ENCODE measurements around the gene FBXO2. TPM values are rescaled to one million over a fixed set of nuclear protein-coding genes. Genes with fewer than 3 reads are reported as not detected.
A peak's percentile ranks its signal among the peaks of the same experiment; 100 is the strongest.

The FBXO2 gene
- total RNA-seq, 4 donors from 2014 or later: 8.2 to 16.7 (median 13.5) TPM

DNA sequence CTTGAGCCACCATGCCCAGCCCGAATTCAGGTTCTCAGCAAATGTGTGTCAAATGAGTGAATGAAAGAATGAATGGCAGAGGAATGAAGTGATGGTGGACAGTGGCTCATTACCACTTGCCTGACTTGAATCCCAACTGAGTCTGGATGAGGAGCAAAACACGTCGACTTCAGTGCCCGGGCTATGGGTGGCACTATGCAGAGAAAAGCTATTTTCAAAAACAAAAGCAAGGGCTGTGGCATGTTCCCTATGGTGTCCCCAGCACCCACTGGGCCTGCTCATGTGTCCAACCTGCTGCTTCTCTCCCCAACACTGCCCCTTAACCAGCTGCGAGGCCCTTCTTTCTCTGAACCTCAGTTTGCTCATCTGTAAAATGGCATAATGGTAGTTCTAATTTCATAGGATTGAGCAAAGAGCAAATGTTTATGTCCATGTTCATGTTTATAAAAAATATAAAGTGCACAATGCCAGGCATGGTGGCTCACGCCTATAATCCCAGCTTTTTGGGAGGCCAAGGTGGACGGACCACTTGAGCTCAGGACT lies 31.1 kb upstream of the FBXO2 start:
- Histone ChIP-seq H3K4me3 (no peak overlapping the region), H3K9me3 (no peaks in the 10 kb centered on the region), H3K27ac (no peak overlapping the region), H3K27me3 (peaks cover 23% of the 10 kb centered on the region), H3K4me1 (peaks cover 14% of the 10 kb centered on the region), H3K36me3 (no peaks in the 10 kb centered on the region)
- DNase-seq (ENCODE audit: low spot score in 2 of 2): no peak
- 92% methylated on average over 7 of the region's 7 CpGs for WGBS
- TF ChIP-seq POLR2AphosphoS5 (IDR thresholded peaks at IDR 0.05) (no peak), POLR2A (IDR thresholded peaks at IDR 0.05) (no peak), CTCF (IDR thresholded peaks at IDR 0.05) (no peak), EP300 (IDR thresholded peaks at IDR 0.05) (no peak)

DNA sequence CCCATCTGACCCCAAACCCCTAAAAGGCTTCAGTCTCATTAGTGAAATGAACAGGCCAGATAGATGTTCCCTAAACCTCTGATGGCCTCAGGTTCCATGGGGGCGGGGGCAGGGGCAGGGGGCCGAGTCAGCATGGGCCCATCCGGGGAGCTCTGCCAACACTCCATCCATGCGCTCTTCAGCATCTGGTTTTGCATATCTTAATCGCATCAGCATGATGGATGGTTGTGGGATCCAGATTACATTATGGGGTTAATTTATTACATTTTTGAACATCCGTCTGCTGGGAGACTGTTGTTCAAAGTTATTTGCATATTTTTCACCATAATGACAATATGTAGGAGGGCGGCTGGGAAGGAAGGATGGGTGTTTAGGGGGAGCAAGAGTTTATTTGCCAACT lies 29.8 kb upstream of the FBXO2 start:
- no peak for DNase-seq (ENCODE audit: low spot score in 2 of 2)
- 58% methylated on average over 7 of the region's 7 CpGs for WGBS

DNA sequence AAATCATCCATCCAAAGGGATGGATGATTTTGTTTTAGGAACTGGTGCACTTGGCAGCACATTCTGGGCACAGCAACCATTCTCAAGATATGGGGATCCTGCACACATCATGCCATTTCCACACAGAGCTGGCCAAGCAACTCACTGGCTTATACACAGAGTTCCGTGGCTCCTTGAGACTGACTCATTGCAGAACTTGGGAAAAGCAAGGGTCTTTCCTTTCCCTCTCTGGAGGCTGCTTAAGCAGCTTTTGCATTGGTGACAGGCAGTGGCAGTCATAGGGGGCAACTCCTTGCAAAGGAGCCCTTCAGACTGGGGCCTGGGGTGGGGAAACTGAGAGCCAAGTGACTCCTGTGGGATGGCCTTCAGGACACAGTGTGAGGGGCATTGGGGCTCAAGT lies 28.6 kb upstream of the FBXO2 start:
- peaks cover 25% of the 10 kb centered on the region for H3K4me1 ChIP-seq
- 67% methylated on average over 1 of the region's 1 CpG for WGBS
- DNase-seq (ENCODE audit: low spot score in 2 of 2): no peak
- H3K9me3 ChIP-seq: no peaks in the 10 kb centered on the region
- H3K4me3 ChIP-seq: no peak overlapping the region
- no peak overlapping the region for H3K27ac ChIP-seq
- H3K36me3 ChIP-seq: no peaks in the 10 kb centered on the region
- TF ChIP-seq POLR2A (IDR thresholded peaks at IDR 0.05) (no peak), EP300 (IDR thresholded peaks at IDR 0.05) (no peak), CTCF (IDR thresholded peaks at IDR 0.05) (no peak), POLR2AphosphoS5 (IDR thresholded peaks at IDR 0.05) (no peak)
- H3K27me3 ChIP-seq: no peaks in the 10 kb centered on the region

More for the DNA sequence above, 29.8 kb upstream of the FBXO2 start:
- Histone ChIP-seq H3K27me3 (peaks cover 11% of the 10 kb centered on the region), H3K4me3 (no peak overlapping the region), H3K27ac (no peak overlapping the region), H3K36me3 (no peaks in the 10 kb centered on the region), H3K9me3 (no peaks in the 10 kb centered on the region), H3K4me1 (peaks cover 25% of the 10 kb centered on the region)
- no peak for TF ChIP-seq POLR2A (IDR thresholded peaks at IDR 0.05)
- no peak for TF ChIP-seq EP300 (IDR thresholded peaks at IDR 0.05)
- TF ChIP-seq CTCF (IDR thresholded peaks at IDR 0.05): no peak
- no peak for TF ChIP-seq POLR2AphosphoS5 (IDR thresholded peaks at IDR 0.05)

GRCh38 chr1:11682287-11682771 lies 28.1 kb upstream of the FBXO2 start:
- H3K4me3 ChIP-seq: no peak overlapping the region
- 51% methylated on average over 7 of the region's 7 CpGs for WGBS
- TF ChIP-seq CTCF (IDR thresholded peaks at IDR 0.05) (no peak), POLR2AphosphoS5 (IDR thresholded peaks at IDR 0.05) (no peak), EP300 (IDR thresholded peaks at IDR 0.05) (no peak), POLR2A (IDR thresholded peaks at IDR 0.05) (no peak)

DNA sequence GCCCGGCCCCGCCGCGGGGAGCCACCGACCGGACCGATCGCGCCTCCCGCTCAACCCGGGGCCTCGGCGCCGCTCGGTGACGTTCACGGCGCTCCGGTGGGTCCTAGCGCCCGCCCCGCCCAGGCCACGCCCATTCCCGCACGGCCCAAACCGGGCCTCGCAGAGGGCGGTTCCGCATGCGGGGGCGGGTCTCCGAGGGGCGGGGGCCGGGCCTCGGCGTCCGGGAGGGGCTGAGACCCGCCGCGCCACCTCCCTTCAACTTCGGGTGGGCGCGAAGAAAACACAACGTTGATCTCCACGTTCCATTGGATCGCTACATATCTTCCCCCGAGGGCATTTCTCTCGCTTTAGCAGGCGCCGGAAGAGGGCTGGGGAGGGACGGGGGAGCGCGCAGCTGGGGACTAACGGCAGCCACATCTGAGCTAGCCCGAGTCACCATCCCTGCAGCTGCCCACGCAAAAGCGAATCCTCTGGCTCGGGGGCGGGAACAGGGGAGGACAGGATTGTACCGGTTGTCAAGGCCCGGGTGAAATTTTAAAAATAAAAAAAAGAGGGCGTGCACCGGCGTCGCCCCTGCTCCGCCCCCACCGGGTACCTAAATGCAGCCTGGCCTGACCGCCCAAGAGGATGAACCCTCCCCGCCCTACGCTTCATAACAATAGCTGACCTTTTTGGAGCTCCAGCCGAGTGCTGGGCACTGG lies 27.0 kb upstream of the FBXO2 start, which contains the start of gene MAD2L2:
Gene MAD2L2 (minus strand): TSS at position 78 of the 701 bp plus-strand sequence. CDS start 547 bp downstream, outside the sequence.
- H3K36me3 ChIP-seq: peaks cover 10% of the 10 kb centered on the region
- TF ChIP-seq CTCF (IDR thresholded peaks at IDR 0.05): no peak
- TF ChIP-seq POLR2A (IDR thresholded peaks at IDR 0.05): no peak
- no peak for TF ChIP-seq EP300 (IDR thresholded peaks at IDR 0.05)
- no peak for TF ChIP-seq POLR2AphosphoS5 (IDR thresholded peaks at IDR 0.05)
- H3K4me1 ChIP-seq: peaks cover 25% of the 10 kb centered on the region
- H3K27ac ChIP-seq: peak within 1 kb of the TSS; percentile 79
- H3K9me3 ChIP-seq: no peaks in the 10 kb centered on the region
- H3K27me3 ChIP-seq: no peaks in the 10 kb centered on the region
- H3K4me3 ChIP-seq: peak within 1 kb of the TSS; percentile 77
- 0% methylated on average over 16 of the region's 71 CpGs for WGBS
- DNase-seq (ENCODE audit: low spot score in 2 of 2): peak; percentile 90 to 93

More at GRCh38 chr1:11682287-11682771, 28.1 kb upstream of the FBXO2 start:
- H3K4me1 ChIP-seq: peaks cover 25% of the 10 kb centered on the region
- peaks cover 3% of the 10 kb centered on the region for H3K36me3 ChIP-seq
- no peaks in the 10 kb centered on the region for H3K27me3 ChIP-seq
- DNase-seq (ENCODE audit: low spot score in 2 of 2): no peak
- H3K9me3 ChIP-seq: no peaks in the 10 kb centered on the region
- H3K27ac ChIP-seq: no peak overlapping the region

Measured in suprapubic skin (tissue), 4 donors.